ENCODE data around the gene CARD9. TPM values are rescaled to one million over a fixed set of nuclear protein-coding genes. Genes with fewer than 3 reads are reported as not detected.

Gene CARD9
- total RNA-seq, 1 experiment from 2014 or later = 5.6 TPM

GRCh38 chr9:136400038-136400834 lies 26.8 kb upstream of the CARD9 start, which contains the start of gene SNAPC4:
Gene SNAPC4 (minus strand): TSS chr9:136400170. CDS start chr9:136398428, 1,742 bp downstream.
- no peak within 1 kb of the TSS for H2BK12ac ChIP-seq (ENCODE audit: insufficient read length, low read depth, low read length)
- H3K56ac ChIP-seq (ENCODE audit: insufficient read length, low read depth, low read length) = no peak within 1 kb of the TSS
- no peaks in the 10 kb centered on the region for H4K20me1 ChIP-seq (ENCODE audit: control insufficient read depth, insufficient read depth, insufficient read length)
- H2BK5ac ChIP-seq (ENCODE audit: insufficient read length, low read length) = no peak within 1 kb of the TSS
- no peak within 1 kb of the TSS for H2BK120ac ChIP-seq (ENCODE audit: low read depth, low read length, poor library complexity, severe bottlenecking)
- no peaks in the 10 kb centered on the region for H3K9me3 ChIP-seq (ENCODE audit: control insufficient read depth, low read depth, low read length)
- H4K91ac ChIP-seq (ENCODE audit: insufficient read length, low read depth, low read length) = no peak within 1 kb of the TSS
- no peak within 1 kb of the TSS for H3K23ac ChIP-seq (ENCODE audit: insufficient read length, low read depth, low read length)
- Mint-ChIP-seq H3K36me3 (ENCODE audit: insufficient read depth in 1 of 3, low read depth in 3 of 3) (peaks cover 21 to 69% (median 60%) of the 10 kb centered on the region in 3 experiments), H3K27ac (peak within 1 kb of the TSS; percentile 70 to 94 (median 90); a peak in 6 of 7 replicates), H3K27me3 (ENCODE audit: low read depth) (no peaks in the 10 kb centered on the region), H3K4me3 (peak within 1 kb of the TSS; percentile 89 to 94), H3K4me1 (peaks cover 11 to 12% of the 10 kb centered on the region in 2 experiments), H3K9me3 (no peaks in the 10 kb centered on the region)
- H3K27me3 ChIP-seq (ENCODE audit: insufficient read depth, low read length) = no peaks in the 10 kb centered on the region
- peak within 1 kb of the TSS; percentile 94 for H3K4me2 ChIP-seq (ENCODE audit: insufficient read depth, insufficient read length, low read length)
- peaks cover 12% of the 10 kb centered on the region; the same call in 1 of the 2 replicates for H3K79me2 ChIP-seq (ENCODE audit: insufficient read depth, low read length)
- no peak within 1 kb of the TSS for H2AFZ ChIP-seq (ENCODE audit: low read length)
- H3K27ac ChIP-seq (ENCODE audit: insufficient read length, low read depth, low read length) = no peak within 1 kb of the TSS
- peak within 1 kb of the TSS; percentile 74 for H3K9ac ChIP-seq (ENCODE audit: extremely low read depth, insufficient read length, low read length)
- TF ChIP-seq CTCF (conservative IDR thresholded peaks at IDR 0.05) = peak; percentile 97
- no peak within 1 kb of the TSS for H2BK20ac ChIP-seq (ENCODE audit: low read depth, low read length, poor library complexity, severe bottlenecking)
- no CpG with 5 or more reads among the region's 71 CpGs for WGBS (ENCODE audit: extremely low coverage, insufficient read length, low lambda C conversion rate)
- H4K5ac ChIP-seq (ENCODE audit: insufficient read length, low read depth, low read length) = no peak within 1 kb of the TSS
- H3K18ac ChIP-seq (ENCODE audit: insufficient read length, low read depth, low read length) = no peak within 1 kb of the TSS
- DNase-seq = peak; percentile 92
- H2AK5ac ChIP-seq (ENCODE audit: insufficient read length, low read length) = no peak within 1 kb of the TSS
- no peak within 1 kb of the TSS for H4K8ac ChIP-seq (replicated peaks; ENCODE audit: insufficient read length, low read depth, low read length)
- peaks cover 6% of the 10 kb centered on the region for H3K23me2 ChIP-seq (ENCODE audit: insufficient read length, low read depth, low read length, poor library complexity, severe bottlenecking)
- no peak within 1 kb of the TSS for H3K4ac ChIP-seq (ENCODE audit: low read depth, low read length)
- no peak within 1 kb of the TSS for H3T11ph ChIP-seq (ENCODE audit: low read length)
- H3K79me1 ChIP-seq (ENCODE audit: insufficient read depth, low read depth, low read length, poor library complexity, severe bottlenecking) = peaks cover 7% of the 10 kb centered on the region
- no peak within 1 kb of the TSS for H2BK15ac ChIP-seq (ENCODE audit: low read depth, low read length)
- H3K4me1 ChIP-seq (ENCODE audit: insufficient read depth, low read length) = no peaks in the 10 kb centered on the region
- H3K14ac ChIP-seq (ENCODE audit: insufficient read depth, low read length) = peak within 1 kb of the TSS; percentile 48; the same call in 1 of the 2 replicates

Data from H9 (cell line).